HepG2 (cell line): ENCODE data around the gene AFAP1. TPM values are rescaled to one million over a fixed set of nuclear protein-coding genes. Genes with fewer than 3 reads are reported as not detected.

Experiments
- ATAC-seq: fragments of 200-7000 bp; cut with Tn5 transposase; 3 replicates; pipeline ENCODE4 v1.9.1; 2020; ENCODE audit warnings: mild to moderate bottlenecking, moderate library complexity
- BruUV-seq: library from RNA; stranded (reverse); fragments of 400-500 nt; replicated peaks from 2 replicates; lab custom pipeline; 2021; lab: Mats Ljungman, UMichigan
- CTCF ChIA-PET: fragments of 300-600 bp; formaldehyde crosslinking; extraction: SDS; loops from one replicate; lab custom pipeline; 2021; ENCODE audit warnings: low total read pairs, inconsistent platforms, low intra/inter-chr PET ratio; lab: Yijun Ruan, JAX
- POLR2A ChIA-PET: fragments of 350-600 bp; sonication (Branson Sonifier 250); formaldehyde crosslinking; loops from one replicate; lab custom pipeline; 2020; ENCODE audit warnings: antibody characterized with exemption, inconsistent platforms; lab: Yijun Ruan, JAX
- DNase-seq: peaks from one replicate; pipeline ENCODE4 v3.0.0-alpha.2; 2015; ENCODE audit warnings: low spot score
- FAIRE-seq: peaks from 3 replicates; lab custom pipeline; 2011; peaks lifted over from hg19 to GRCh38; lab: Jason Lieb, UNC
- H2AFZ ChIP-seq: one replicate; pipeline ENCODE4 v1.6.1; 2011; ENCODE audit warnings: low read length, inconsistent platforms
- H3K27ac ChIP-seq: fragments of 300-600 bp; 3 replicates; pipeline ENCODE4 v1.8.0; 2011; ENCODE audit warnings: mixed run types, mild to moderate bottlenecking, mixed read lengths, low read length, inconsistent platforms; ENCODE audit not compliant: insufficient read depth; ENCODE audit errors: extremely low read length
- H3K27me3 ChIP-seq, 2 experiments: fragments of 200-600 bp in 1 of 2; 2 replicates in 1 of 2; 3 replicates in 1 of 2; pipeline versions ENCODE4 v1.6.0 to v1.8.0; 2011; ENCODE audit warnings: low read length in 2 of 2, mild to moderate bottlenecking in 2 of 2, moderate library complexity in 2 of 2, inconsistent platforms in 1 of 2; ENCODE audit not compliant: insufficient read depth in 2 of 2, control insufficient read depth in 1 of 2
- H3K36me3 ChIP-seq, 2 experiments: fragments of 200-600 bp in 1 of 2; replicated peaks in 1 of 2; 2 replicates in 1 of 2; 3 replicates in 1 of 2; pipeline versions ENCODE4 v1.5.1 to v1.8.0; 2011; ENCODE audit warnings: low read length in 2 of 2, inconsistent platforms in 1 of 2; ENCODE audit not compliant: insufficient read depth in 2 of 2, control insufficient read depth in 1 of 2
- H3K4me1 ChIP-seq: 2 replicates; pipeline ENCODE4 v1.5.1; 2012; ENCODE audit warnings: low read length, inconsistent platforms; ENCODE audit not compliant: insufficient read depth
- H3K4me2 ChIP-seq: 2 replicates; pipeline ENCODE4 v1.6.0; 2011; ENCODE audit warnings: low read depth, low read length, inconsistent platforms
- H3K4me3 ChIP-seq, 3 experiments: fragments of 200-600 bp in 1 of 3; sonication (generic), shearing (Covaris generic) in 1 of 3; replicated peaks in 1 of 3; 2 replicates each; pipeline ENCODE4 v1.5.1; 2011 to 2016; ENCODE audit warnings: low read length in 3 of 3, inconsistent platforms in 2 of 3, low read depth in 2 of 3, mild to moderate bottlenecking in 2 of 3, control low read depth in 1 of 3, mixed read lengths in 1 of 3; ENCODE audit not compliant: insufficient read depth in 1 of 3
- H3K79me2 ChIP-seq: one replicate; pipeline ENCODE4 v1.6.1; 2011; ENCODE audit warnings: low read length, inconsistent platforms; ENCODE audit not compliant: insufficient read depth
- H3K9ac ChIP-seq: 2 replicates; pipeline ENCODE4 v1.6.0; 2011; ENCODE audit warnings: mild to moderate bottlenecking, low read depth, low read length, inconsistent platforms; ENCODE audit not compliant: insufficient read depth
- H3K9me3 ChIP-seq: 2 replicates; pipeline ENCODE4 v1.5.1; 2012; ENCODE audit warnings: mild to moderate bottlenecking, low read length
- H4K20me1 ChIP-seq: 2 replicates; pipeline ENCODE4 v1.6.0; 2011; ENCODE audit warnings: inconsistent platforms, mild to moderate bottlenecking, low read length, moderate library complexity; ENCODE audit not compliant: insufficient read depth
- CBX1 ChIP-seq: IDR thresholded peaks from one replicate; pipeline ENCODE4 v1.6.1; 2016; ENCODE audit warnings: antibody characterized with exemption, low read depth
- CSRNP1 ChIP-seq: sonication (generic); formaldehyde crosslinking; IDR thresholded peaks from 2 replicates; pipeline ENCODE4 v1.8.1; 2023; ENCODE audit warnings: mild to moderate bottlenecking, missing genetic modification reagents
- CTCF ChIP-seq: sonication (generic); formaldehyde crosslinking; IDR thresholded peaks from 2 replicates; pipeline ENCODE4 v1.5.0; 2020; ENCODE audit warnings: mild to moderate bottlenecking, missing genetic modification reagents, moderate library complexity
- GATAD1 ChIP-seq: IDR thresholded peaks from 2 replicates; pipeline ENCODE4 v1.6.1; 2016; ENCODE audit warnings: missing genetic modification reagents, missing compliant biosample characterization
- PCBP1 ChIP-seq: fragments of 200-400 bp; formaldehyde crosslinking; IDR thresholded peaks from 2 replicates; pipeline ENCODE4 v1.6.1; 2017; ENCODE audit warnings: mild to moderate bottlenecking, low read depth, low read length, borderline replicate concordance
- RFX1 ChIP-seq: fragments of 450-650 bp; IDR thresholded peaks from 2 replicates; pipeline ENCODE4 v1.6.1; 2017
- SUZ12 ChIP-seq: fragments of 150-350 bp; IDR thresholded peaks from 2 replicates; pipeline ENCODE4 v1.6.1; 2014; ENCODE audit warnings: low read depth, low read length
- ZGPAT ChIP-seq: IDR thresholded peaks from 2 replicates; pipeline ENCODE4 v1.6.1; 2016; ENCODE audit warnings: mild to moderate bottlenecking
- ZNF691 ChIP-seq: sonication (generic); formaldehyde crosslinking; IDR thresholded peaks from 2 replicates; pipeline ENCODE4 v1.4.0; 2020; ENCODE audit warnings: missing genetic modification reagents, low read depth, mild to moderate bottlenecking, borderline replicate concordance
- WGBS: methylation state at CpG from one replicate; pipeline ENCODE4 v1.1.6; 2017; ENCODE audit warnings: low lambda C conversion rate; 5-methylcytosine and 5-hydroxymethylcytosine counted together
- in situ Hi-C: cut with HindIII; loops from 2 replicates; pipeline ENCODE4 v1.10.0; 2017; ENCODE audit warnings: low pct_unique_long_range_greater_than_20kb; ENCODE audit not compliant: extremely low pct_ligation_motif_present
- intact Hi-C: fragments of 100-400 bp; cut with micrococcal nuclease; formaldehyde crosslinking; loops from one replicate; pipeline ENCODE4 v1.10.0; 2022; ENCODE audit not compliant: unreplicated experiment
- polyA plus RNA-seq, 8 experiments: library from polyadenylated mRNA; depleted of rRNA in 3 of 8; stranded (reverse) in 7 of 8; unstranded in 1 of 8; fragments of >200 nt; fragmentation: Illumina TruSeq in 4 of 8; extraction: Trizol in 4 of 8; gene quantifications; 2 replicates each; pipeline versions ENCODE4 v1.2.1 to v1.2.3, GENCODE V29; 2011 to 2016; ENCODE audit warnings: low read depth in 4 of 8, missing spikeins in 1 of 8, mixed read lengths in 1 of 8; ENCODE audit not compliant: insufficient read depth in 1 of 8
- total RNA-seq, 5 experiments: library from RNA; depleted of rRNA; stranded (reverse); fragments of >200 nt; fragmentation: Illumina TruSeq; extraction: Trizol; gene quantifications; 2 replicates each; pipeline ENCODE4 v1.2.3, GENCODE V29; 2016; ENCODE audit warnings: low read depth in 1 of 5

Gene AFAP1
- total and polyA plus RNA-seq, 2 of the 13 experiments (the other 11 are each of a cell fraction or from before 2014, with no cell fraction given) = 2.5 TPM

DNA sequence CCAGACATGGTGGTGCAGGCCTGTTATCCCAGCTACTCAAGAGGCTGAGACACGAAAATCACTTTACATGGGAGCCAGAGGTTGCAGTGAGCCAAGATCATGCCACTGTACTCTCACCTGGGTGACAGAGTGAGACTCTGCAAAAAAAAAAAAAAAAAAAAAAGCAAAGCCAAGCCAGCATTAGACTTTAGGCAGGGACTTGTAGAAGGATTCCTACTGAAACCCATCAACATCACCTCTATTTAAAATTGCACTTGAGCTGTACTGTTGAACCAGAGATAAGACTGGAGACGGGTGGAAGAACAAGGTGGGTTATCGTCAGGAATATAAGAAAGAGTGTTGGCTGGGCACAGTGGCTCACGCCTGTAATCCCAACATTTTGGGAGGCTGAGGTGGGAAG, 15.7 kb upstream of the AFAP1 start:
- Histone ChIP-seq H3K9me3 (no peaks in the 10 kb centered on the region), H3K4me1 (peaks cover 31% of the 10 kb centered on the region), H3K36me3 (no peaks in the 10 kb centered on the region), H3K4me2 (no peak overlapping the region), H3K9ac (no peak overlapping the region), H4K20me1 (no peaks in the 10 kb centered on the region), H3K27me3 (peaks cover 3 to 29% of the 10 kb centered on the region in 2 experiments; a peak in 3 of 5 replicates), H3K27ac (no peak overlapping the region), H2AFZ (no peak overlapping the region), H3K79me2 (no peaks in the 10 kb centered on the region), H3K4me3 (no peak overlapping the region)
- ChIA-PET CTCF (no interaction called here), POLR2A (no interaction called here)
- WGBS = 52% methylated on average over 4 of the region's 4 CpGs
- TF ChIP-seq CBX1 = no peak
- no peak for TF ChIP-seq RFX1
- no peak for TF ChIP-seq GATAD1 (CRISPR knock-in tag)
- no peak for TF ChIP-seq SUZ12
- TF ChIP-seq ZGPAT = no peak
- in situ Hi-C loops (no loop called here), intact Hi-C loops (no loop called here)
- no peak for DNase-seq
- ATAC-seq = no peak
- BruUV-seq = no TSS peak
- no peak for FAIRE-seq

DNA sequence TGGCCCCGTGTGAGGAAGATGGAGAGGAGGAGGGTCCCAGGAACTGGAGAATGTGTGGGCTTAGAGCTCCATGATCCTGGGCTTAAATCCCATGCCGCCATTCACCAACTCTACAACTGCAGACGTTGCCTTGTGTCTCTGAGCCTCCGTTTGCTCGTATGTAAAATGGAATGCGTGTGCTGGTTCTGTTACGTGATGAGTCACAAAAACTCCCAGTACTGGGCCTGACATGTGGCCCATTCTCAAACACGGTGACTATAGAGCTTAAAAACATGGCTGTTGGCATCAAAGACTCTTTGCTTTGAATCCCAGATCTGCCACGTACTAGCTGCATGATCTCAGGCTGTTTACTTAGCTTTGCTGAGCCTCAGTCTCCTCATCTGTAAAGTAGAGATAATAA, 13.0 kb upstream of the AFAP1 start:
- no peaks in the 10 kb centered on the region for H3K36me3 ChIP-seq
- no TSS peak for BruUV-seq
- no peaks in the 10 kb centered on the region for H4K20me1 ChIP-seq
- H3K27ac ChIP-seq = no peak overlapping the region
- intact Hi-C loops = no loop called here
- H3K9ac ChIP-seq = no peak overlapping the region
- POLR2A ChIA-PET = no interaction called here
- no peaks in the 10 kb centered on the region for H3K79me2 ChIP-seq
- H3K4me1 ChIP-seq = peaks cover 38% of the 10 kb centered on the region
- 44% methylated on average over 9 of the region's 9 CpGs for WGBS
- CTCF ChIA-PET = no interaction called here
- ATAC-seq (no peak), DNase-seq (no peak), FAIRE-seq (no peak)
- H3K27me3 ChIP-seq = peaks cover 4 to 24% of the 10 kb centered on the region in 2 experiments; a peak in 4 of 5 replicates
- in situ Hi-C loops = no loop called here
- H2AFZ ChIP-seq = no peak overlapping the region
- no peak overlapping the region for H3K4me2 ChIP-seq
- H3K9me3 ChIP-seq = no peaks in the 10 kb centered on the region
- H3K4me3 ChIP-seq = no peak overlapping the region
- TF ChIP-seq ZNF691 (CRISPR knock-in tag) = no peak
- TF ChIP-seq PCBP1 = no peak
- no peak for TF ChIP-seq CSRNP1 (CRISPR knock-in tag)
- no peak for TF ChIP-seq CTCF (CRISPR knock-in tag)
